Measurements from ENCODE around the gene MIAT. TPM values are rescaled to one million over a fixed set of nuclear protein-coding genes. Genes with fewer than 3 reads are reported as not detected.

Gene MIAT
- total and polyA plus RNA-seq, 5 donors from 2014 or later = 1.4 to 305 (median 2.7) TPM

GRCh38 chr22:26648528-26649388, 8.6 kb upstream of the MIAT start:
- no peak overlapping the region for H3K27ac ChIP-seq (ENCODE audit: insufficient read depth, low read length, poor library complexity, severe bottlenecking)
- Mint-ChIP-seq H3K4me1 (peaks cover 17 to 57% (median 36%) of the 10 kb centered on the region in 4 donors), H3K4me3 (peak overlapping the region; percentile 11 to 66 (median 32)), H3K36me3 (no peaks in the 10 kb centered on the region), H3K9me3 (no peaks in the 10 kb centered on the region), H3K27ac (peak overlapping the region in 2 of 3 donors; percentile 1 to 88), H3K27me3 (peaks cover 19% of the 10 kb centered on the region)
- H3K4me3 ChIP-seq (ENCODE audit: low read depth, low read length) = peak overlapping the region; percentile 24
- no peak for ATAC-seq (ENCODE audit: low read depth in 2 of 2)
- no peak for DNase-seq
- H3K4me1 ChIP-seq (ENCODE audit: control insufficient read depth, insufficient read depth, low read length, poor library complexity, severe bottlenecking) = peaks cover 43% of the 10 kb centered on the region
- H3K9me3 ChIP-seq (ENCODE audit: control insufficient read depth in 2 of 2, low read length in 2 of 2) = no peaks in the 10 kb centered on the region
- H3K36me3 ChIP-seq (ENCODE audit: control insufficient read depth, insufficient read depth, low read length) = no peaks in the 10 kb centered on the region
- H3K27me3 ChIP-seq (ENCODE audit: control insufficient read depth, insufficient read depth, low read length) = no peaks in the 10 kb centered on the region

- Histone ChIP-seq H3K36me3 (ENCODE audit: control insufficient read depth, insufficient read depth, low read length) (no peaks in the 10 kb centered on the region), H3K27me3 (ENCODE audit: control insufficient read depth, insufficient read depth, low read length) (no peaks in the 10 kb centered on the region), H3K27ac (ENCODE audit: insufficient read depth, low read length, poor library complexity, severe bottlenecking) (no peak overlapping the region), H3K4me3 (ENCODE audit: low read depth, low read length) (no peak overlapping the region), H3K9me3 (ENCODE audit: control insufficient read depth in 2 of 2, low read length in 2 of 2) (no peaks in the 10 kb centered on the region), H3K4me1 (ENCODE audit: control insufficient read depth, insufficient read depth, low read length, poor library complexity, severe bottlenecking) (peaks cover 26% of the 10 kb centered on the region)
- DNase-seq = no peak
- Mint-ChIP-seq H3K4me3 (no peak overlapping the region), H3K27me3 (peaks cover 31% of the 10 kb centered on the region), H3K27ac (no peak overlapping the region), H3K4me1 (peaks cover 5 to 36% (median 18%) of the 10 kb centered on the region in 4 donors), H3K36me3 (no peaks in the 10 kb centered on the region), H3K9me3 (no peaks in the 10 kb centered on the region)
- no peak for ATAC-seq (ENCODE audit: low read depth in 2 of 2)
These were observed 6.5 kb upstream of the MIAT start for GRCh38 chr22:26650722-26651421.

GRCh38 chr22:26651815-26652214, 5.6 kb upstream of the MIAT start:
- Histone ChIP-seq H3K36me3 (ENCODE audit: control insufficient read depth, insufficient read depth, low read length) (no peaks in the 10 kb centered on the region), H3K4me1 (ENCODE audit: control insufficient read depth, insufficient read depth, low read length, poor library complexity, severe bottlenecking) (peaks cover 28% of the 10 kb centered on the region), H3K27me3 (ENCODE audit: control insufficient read depth, insufficient read depth, low read length) (no peaks in the 10 kb centered on the region), H3K4me3 (ENCODE audit: low read depth, low read length) (no peak overlapping the region), H3K27ac (ENCODE audit: insufficient read depth, low read length, poor library complexity, severe bottlenecking) (no peak overlapping the region), H3K9me3 (ENCODE audit: control insufficient read depth in 2 of 2, low read length in 2 of 2) (no peaks in the 10 kb centered on the region)
- DNase-seq (no peak), ATAC-seq (ENCODE audit: low read depth in 2 of 2) (no peak)
- peaks cover under 1 to 27% (median 14%) of the 10 kb centered on the region in 4 donors for H3K4me1 Mint-ChIP-seq
- H3K27me3 Mint-ChIP-seq = peaks cover 31% of the 10 kb centered on the region
- no peaks in the 10 kb centered on the region for H3K9me3 Mint-ChIP-seq
- H3K36me3 Mint-ChIP-seq = no peaks in the 10 kb centered on the region
- no peak overlapping the region for H3K4me3 Mint-ChIP-seq
- no peak overlapping the region for H3K27ac Mint-ChIP-seq

- ATAC-seq (ENCODE audit: low read depth in 2 of 2) = peak; percentile 22 to 30
- no peaks in the 10 kb centered on the region for H3K36me3 Mint-ChIP-seq
- no peaks in the 10 kb centered on the region for H3K9me3 Mint-ChIP-seq
- peak overlapping the region; percentile 92 to 97 (median 95) for H3K4me3 Mint-ChIP-seq
- DNase-seq = peak in 1 of 3 donors; percentile 48
- Histone ChIP-seq H3K36me3 (ENCODE audit: control insufficient read depth, insufficient read depth, low read length) (peaks cover 5% of the 10 kb centered on the region), H3K27me3 (ENCODE audit: control insufficient read depth, insufficient read depth, low read length) (no peaks in the 10 kb centered on the region), H3K4me3 (ENCODE audit: low read depth, low read length) (peak overlapping the region; percentile 91), H3K9me3 (ENCODE audit: control insufficient read depth in 2 of 2, low read length in 2 of 2) (no peaks in the 10 kb centered on the region), H3K27ac (ENCODE audit: insufficient read depth, low read length, poor library complexity, severe bottlenecking) (peak overlapping the region; percentile 51), H3K4me1 (ENCODE audit: control insufficient read depth, insufficient read depth, low read length, poor library complexity, severe bottlenecking) (peaks cover 32% of the 10 kb centered on the region)
- peaks cover 9 to 48% (median 31%) of the 10 kb centered on the region in 4 donors for H3K4me1 Mint-ChIP-seq
- peak overlapping the region; percentile 88 to 98 (median 92) for H3K27ac Mint-ChIP-seq
- peaks cover 17% of the 10 kb centered on the region for H3K27me3 Mint-ChIP-seq
These were observed 773 bp downstream of the MIAT start for GRCh38 chr22:26658161-26658560.

- Mint-ChIP-seq H3K9me3 (no peaks in the 10 kb centered on the region), H3K27ac (peak overlapping the region; percentile 87 to 98 (median 88)), H3K27me3 (peaks cover 11% of the 10 kb centered on the region), H3K4me1 (peaks cover 9 to 54% (median 35%) of the 10 kb centered on the region in 4 donors), H3K4me3 (peak overlapping the region; percentile 92 to 97 (median 95)), H3K36me3 (no peaks in the 10 kb centered on the region)
- DNase-seq (peak; percentile 48 to 90 (median 57)), ATAC-seq (ENCODE audit: low read depth in 2 of 2) (peak; percentile 83 to 86)
- Histone ChIP-seq H3K4me3 (ENCODE audit: low read depth, low read length) (peak overlapping the region; percentile 91), H3K27me3 (ENCODE audit: control insufficient read depth, insufficient read depth, low read length) (no peaks in the 10 kb centered on the region), H3K4me1 (ENCODE audit: control insufficient read depth, insufficient read depth, low read length, poor library complexity, severe bottlenecking) (peaks cover 32% of the 10 kb centered on the region), H3K9me3 (ENCODE audit: control insufficient read depth in 2 of 2, low read length in 2 of 2) (no peaks in the 10 kb centered on the region), H3K27ac (ENCODE audit: insufficient read depth, low read length, poor library complexity, severe bottlenecking) (peak overlapping the region; percentile 51), H3K36me3 (ENCODE audit: control insufficient read depth, insufficient read depth, low read length) (peaks cover 11% of the 10 kb centered on the region)
These were observed 1.5 kb downstream of the MIAT start for GRCh38 chr22:26658671-26659478.

- Histone ChIP-seq H3K27ac (ENCODE audit: insufficient read depth, low read length, poor library complexity, severe bottlenecking) (no peak overlapping the region), H3K4me3 (ENCODE audit: low read depth, low read length) (no peak overlapping the region), H3K9me3 (ENCODE audit: control insufficient read depth in 2 of 2, low read length in 2 of 2) (no peaks in the 10 kb centered on the region), H3K27me3 (ENCODE audit: control insufficient read depth, insufficient read depth, low read length) (no peaks in the 10 kb centered on the region), H3K4me1 (ENCODE audit: control insufficient read depth, insufficient read depth, low read length, poor library complexity, severe bottlenecking) (peaks cover 41% of the 10 kb centered on the region), H3K36me3 (ENCODE audit: control insufficient read depth, insufficient read depth, low read length) (peaks cover 11% of the 10 kb centered on the region)
- Mint-ChIP-seq H3K4me1 (peaks cover 9 to 66% (median 47%) of the 10 kb centered on the region in 4 donors), H3K27ac (peak overlapping the region in 1 of 3 donors; percentile 52), H3K27me3 (peaks cover under 1% of the 10 kb centered on the region), H3K4me3 (peak overlapping the region; percentile 11 to 51 (median 49)), H3K9me3 (no peaks in the 10 kb centered on the region), H3K36me3 (peaks cover 6% of the 10 kb centered on the region)
- DNase-seq (no peak), ATAC-seq (ENCODE audit: low read depth in 2 of 2) (no peak)
These were observed 3.0 kb downstream of the MIAT start for GRCh38 chr22:26660356-26660755.

GRCh38 chr22:26660961-26661578, 3.7 kb downstream of the MIAT start:
- Histone ChIP-seq H3K4me3 (ENCODE audit: low read depth, low read length) (no peak overlapping the region), H3K27me3 (ENCODE audit: control insufficient read depth, insufficient read depth, low read length) (no peaks in the 10 kb centered on the region), H3K9me3 (ENCODE audit: control insufficient read depth in 2 of 2, low read length in 2 of 2) (no peaks in the 10 kb centered on the region), H3K4me1 (ENCODE audit: control insufficient read depth, insufficient read depth, low read length, poor library complexity, severe bottlenecking) (peaks cover 48% of the 10 kb centered on the region), H3K36me3 (ENCODE audit: control insufficient read depth, insufficient read depth, low read length) (peaks cover 11% of the 10 kb centered on the region), H3K27ac (ENCODE audit: insufficient read depth, low read length, poor library complexity, severe bottlenecking) (no peak overlapping the region)
- ATAC-seq (ENCODE audit: low read depth in 2 of 2) (no peak), DNase-seq (no peak)
- H3K4me1 Mint-ChIP-seq = peaks cover 9 to 73% (median 53%) of the 10 kb centered on the region in 4 donors
- no peaks in the 10 kb centered on the region for H3K27me3 Mint-ChIP-seq
- H3K27ac Mint-ChIP-seq = no peak overlapping the region
- no peaks in the 10 kb centered on the region for H3K9me3 Mint-ChIP-seq
- H3K36me3 Mint-ChIP-seq = peaks cover 6% of the 10 kb centered on the region
- peak overlapping the region; percentile 11 to 51 (median 49) for H3K4me3 Mint-ChIP-seq

Data from CD4-positive, CD25-positive, alpha-beta regulatory T cell (primary cell).